Endothelial cell of umbilical vein (primary cell): ENCODE data around the gene C2orf68.

Experiments used
- EZH2 ChIP-seq: IDR thresholded peaks from 2 replicates; pipeline ENCODE4 v1.6.1; 2012; ENCODE audit warnings: borderline replicate concordance, low read depth, mild to moderate bottlenecking, moderate library complexity, low read length, inconsistent platforms; ENCODE audit not compliant: severe bottlenecking
- FOS ChIP-seq: IDR thresholded peaks from 2 replicates; pipeline ENCODE4 v1.6.1; 2011; ENCODE audit warnings: mild to moderate bottlenecking, low read length, moderate library complexity, borderline replicate concordance; ENCODE audit not compliant: insufficient read depth
- JUN ChIP-seq: IDR thresholded peaks from 2 replicates; pipeline ENCODE4 v1.6.1; 2011; ENCODE audit warnings: borderline replicate concordance, low read depth; ENCODE audit not compliant: insufficient read length, insufficient read depth
- POLR2A ChIP-seq: IDR thresholded peaks from 2 replicates; pipeline ENCODE4 v1.6.1; 2012; ENCODE audit warnings: low read depth, mild to moderate bottlenecking, control low read depth, low read length
- POLR2AphosphoS5 ChIP-seq: IDR thresholded peaks from 2 replicates; pipeline ENCODE4 v1.6.1; 2012; ENCODE audit warnings: low read depth, mild to moderate bottlenecking, control low read depth, low read length, moderate library complexity; ENCODE audit not compliant: insufficient read depth
- TF ChIP-seq, protein P1 (sequence below), 2 donors: IDR thresholded peaks; 1 replicate in 1 of 2; 2 replicates in 1 of 2; pipeline ENCODE4 v1.5.1; 2011; ENCODE audit warnings: low read length in 2 of 2, mild to moderate bottlenecking in 2 of 2, moderate library complexity in 2 of 2, control low read depth in 1 of 2, inconsistent platforms in 1 of 2, low read depth in 1 of 2; ENCODE audit not compliant: insufficient read depth in 1 of 2; ENCODE audit errors: extremely low read depth in 1 of 2
- TF ChIP-seq, protein P2 (sequence below): IDR thresholded peaks from 2 replicates; pipeline ENCODE4 v1.6.1; 2011; ENCODE audit not compliant: insufficient read depth, insufficient read length

DNA sequence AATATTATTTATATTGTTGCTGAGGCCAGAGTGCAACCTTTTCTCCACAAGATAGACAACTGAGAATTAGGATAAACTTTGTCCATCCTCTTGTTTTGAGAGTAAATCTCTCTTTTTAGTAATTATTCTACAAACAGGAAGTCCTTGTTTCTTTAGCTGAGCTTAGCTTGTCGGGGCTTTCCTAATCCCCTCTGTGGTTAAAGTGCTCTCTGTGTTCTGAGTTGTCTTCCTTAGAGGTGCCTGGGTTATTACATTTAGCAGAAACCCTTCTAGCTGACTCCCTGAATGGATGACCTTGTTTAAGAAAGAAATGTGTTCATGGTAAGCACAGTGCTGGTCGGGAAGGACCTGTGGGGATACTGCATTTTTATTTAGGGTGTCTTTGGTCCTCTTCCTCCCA lies 16.8 kb upstream of the C2orf68 start:
- TF ChIP-seq, protein P1, sequence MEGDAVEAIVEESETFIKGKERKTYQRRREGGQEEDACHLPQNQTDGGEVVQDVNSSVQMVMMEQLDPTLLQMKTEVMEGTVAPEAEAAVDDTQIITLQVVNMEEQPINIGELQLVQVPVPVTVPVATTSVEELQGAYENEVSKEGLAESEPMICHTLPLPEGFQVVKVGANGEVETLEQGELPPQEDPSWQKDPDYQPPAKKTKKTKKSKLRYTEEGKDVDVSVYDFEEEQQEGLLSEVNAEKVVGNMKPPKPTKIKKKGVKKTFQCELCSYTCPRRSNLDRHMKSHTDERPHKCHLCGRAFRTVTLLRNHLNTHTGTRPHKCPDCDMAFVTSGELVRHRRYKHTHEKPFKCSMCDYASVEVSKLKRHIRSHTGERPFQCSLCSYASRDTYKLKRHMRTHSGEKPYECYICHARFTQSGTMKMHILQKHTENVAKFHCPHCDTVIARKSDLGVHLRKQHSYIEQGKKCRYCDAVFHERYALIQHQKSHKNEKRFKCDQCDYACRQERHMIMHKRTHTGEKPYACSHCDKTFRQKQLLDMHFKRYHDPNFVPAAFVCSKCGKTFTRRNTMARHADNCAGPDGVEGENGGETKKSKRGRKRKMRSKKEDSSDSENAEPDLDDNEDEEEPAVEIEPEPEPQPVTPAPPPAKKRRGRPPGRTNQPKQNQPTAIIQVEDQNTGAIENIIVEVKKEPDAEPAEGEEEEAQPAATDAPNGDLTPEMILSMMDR (IDR thresholded peaks at IDR 0.05; ENCODE audit: extremely low read depth in 1 of 2, insufficient read depth in 1 of 2, low read depth in 1 of 2, low read length in 2 of 2), result no peak
- no peak for TF ChIP-seq EZH2
- TF ChIP-seq, protein P2, sequence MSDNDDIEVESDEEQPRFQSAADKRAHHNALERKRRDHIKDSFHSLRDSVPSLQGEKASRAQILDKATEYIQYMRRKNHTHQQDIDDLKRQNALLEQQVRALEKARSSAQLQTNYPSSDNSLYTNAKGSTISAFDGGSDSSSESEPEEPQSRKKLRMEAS, result no peak
- no peak for TF ChIP-seq POLR2A
- TF ChIP-seq POLR2AphosphoS5, result no peak
- TF ChIP-seq JUN, result no peak
- TF ChIP-seq FOS, result no peak
